ENCODE measurements around the gene DMBT1.

GRCh38 chr10:122524811-122525210 is 35.7 kb upstream of the DMBT1 start:
- TF ChIP-seq CTCF (IDR thresholded peaks at IDR 0.05) (no peak), EZH2 (IDR thresholded peaks at IDR 0.05) (no peak)
